Activated T-helper 1 cell treated with anti-CD3 and anti-CD28 coated beads, Interleukin-12 subunit alpha, Interleukin-12 subunit beta, Interleukin-2, Interleukin-4 antibody, amounts not matched to agents 30 ng/mL and 10 ng/mL and 1 ng/mL, durations not matched to agents 14 hours and 24 hours and 36 hours (primary cell): ENCODE data around the gene TBX10. TPM values are rescaled to one million over a fixed set of nuclear protein-coding genes. Genes with fewer than 3 reads are reported as not detected.
"Not testable (repeated sequence)": the region's sequence is repeated elsewhere in the genome, so short reads cannot be mapped to it uniquely, and the experiment has no call there.

Experiments
- DNase-seq: peaks from one replicate; pipeline ENCODE4 v3.0.0; 2021; ENCODE audit warnings: low spot score
- H3K27ac Mint-ChIP-seq: one replicate; pipeline ENCODE4 v1.8.0; 2021; ENCODE audit warnings: mild to moderate bottlenecking, mixed read lengths
- H3K27me3 Mint-ChIP-seq: one replicate; pipeline ENCODE4 v1.8.0; 2022; ENCODE audit warnings: mild to moderate bottlenecking, moderate library complexity, mixed read lengths; ENCODE audit not compliant: insufficient read depth
- H3K36me3 Mint-ChIP-seq: one replicate; pipeline ENCODE4 v1.8.0; 2021; ENCODE audit warnings: low read depth, mixed read lengths
- H3K4me1 Mint-ChIP-seq: one replicate; pipeline ENCODE4 v1.8.0; 2021; ENCODE audit warnings: low read depth, mixed read lengths
- H3K4me3 Mint-ChIP-seq: one replicate; pipeline ENCODE4 v1.8.0; 2021; ENCODE audit warnings: mild to moderate bottlenecking, moderate library complexity, mixed read lengths
- H3K9me3 Mint-ChIP-seq: one replicate; pipeline ENCODE4 v1.8.0; 2021; ENCODE audit warnings: mixed read lengths
- intact Hi-C: fragments of 100-400 bp; cut with micrococcal nuclease; formaldehyde crosslinking; loops from one replicate; pipeline ENCODE4 v1.15.1; 2024
- total RNA-seq: library from RNA; stranded (reverse); gene quantifications from 2 replicates; pipeline ENCODE4 v1.2.3, GENCODE V29; 2022

Gene TBX10
- total RNA-seq, 1 donor from 2014 or later = not detected

- no peak for DNase-seq
- intact Hi-C loops = no loop called here
- no peak overlapping the region for H3K27ac Mint-ChIP-seq
Observed at GRCh38 chr11:67668192-67668551, 28.6 kb upstream of the TBX10 start.

GRCh38 chr11:67667490-67668191, 28.1 kb upstream of the TBX10 start:
- Mint-ChIP-seq H3K27ac (no peak overlapping the region), H3K36me3 (no peaks in the 10 kb centered on the region), H3K4me3 (no peak overlapping the region), H3K4me1 (no peaks in the 10 kb centered on the region), H3K27me3 (no peaks in the 10 kb centered on the region), H3K9me3 (no peaks in the 10 kb centered on the region)
- DNase-seq = no peak
- intact Hi-C loops = no loop called here

More at GRCh38 chr11:67668192-67668551, 28.6 kb upstream of the TBX10 start:
- H3K4me3 Mint-ChIP-seq = no peak overlapping the region
- no peaks in the 10 kb centered on the region for H3K36me3 Mint-ChIP-seq
- no peaks in the 10 kb centered on the region for H3K27me3 Mint-ChIP-seq
- no peaks in the 10 kb centered on the region for H3K9me3 Mint-ChIP-seq
- no peaks in the 10 kb centered on the region for H3K4me1 Mint-ChIP-seq

DNA sequence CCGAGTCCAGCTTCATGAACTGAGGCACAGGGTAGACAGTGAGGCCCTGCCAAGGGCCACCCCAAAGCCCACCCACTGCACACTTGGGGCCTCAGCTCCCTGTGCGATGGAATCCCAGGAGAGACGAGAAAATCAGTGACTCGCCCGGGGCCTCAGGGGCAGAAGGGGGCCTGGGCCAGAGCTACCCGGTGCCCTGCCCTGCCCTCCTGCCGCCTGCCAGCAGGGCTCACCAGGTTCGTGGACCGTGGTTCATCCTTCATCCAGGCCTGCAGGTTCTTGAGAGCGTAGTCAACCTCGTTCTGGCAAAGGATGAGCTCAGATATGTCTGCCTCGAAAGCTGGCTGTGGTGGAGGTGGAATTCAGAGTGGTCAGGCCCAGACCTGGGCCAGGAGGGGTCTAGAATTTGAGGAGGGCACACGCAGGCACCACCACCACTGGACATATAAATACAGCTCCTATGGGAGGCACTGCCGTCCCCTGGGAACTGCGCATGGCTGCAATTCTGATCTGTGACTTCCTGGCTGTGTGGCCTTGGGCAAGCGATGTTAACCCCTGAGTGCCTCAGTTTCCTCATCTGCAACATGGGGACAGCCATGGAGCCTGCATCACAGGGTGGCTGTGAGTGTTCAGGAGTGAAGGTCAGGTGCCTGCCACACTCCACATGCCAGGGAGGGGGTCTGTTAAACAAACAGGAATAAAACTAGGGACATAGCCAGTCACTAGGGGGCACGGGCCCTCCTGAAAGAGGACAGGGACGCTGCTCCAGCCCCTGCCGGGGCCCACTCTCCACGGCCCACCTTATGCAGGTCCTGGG, 27.3 kb upstream of the TBX10 start:
- H3K27ac Mint-ChIP-seq = no peak overlapping the region

DNA sequence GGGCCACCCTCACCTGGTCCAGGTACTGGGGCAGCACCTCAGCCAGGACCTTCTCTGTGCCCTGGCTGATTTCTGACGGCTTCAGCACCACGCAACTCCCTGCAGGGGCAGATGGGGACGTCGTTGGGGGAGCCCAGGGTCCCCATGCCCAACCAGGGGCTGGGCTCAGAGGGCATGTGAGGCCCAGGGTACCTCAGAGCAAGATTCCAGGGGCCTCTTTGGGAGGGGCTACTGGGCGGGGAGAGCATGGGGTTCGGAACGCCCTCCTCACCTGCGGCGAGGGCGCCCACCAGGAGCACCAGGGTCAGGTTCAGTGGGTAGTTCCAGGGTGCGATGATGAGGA, 26.7 kb upstream of the TBX10 start:
- no peak for DNase-seq
- Mint-ChIP-seq H3K4me3 (no peak overlapping the region), H3K27ac (no peak overlapping the region), H3K36me3 (no peaks in the 10 kb centered on the region), H3K9me3 (no peaks in the 10 kb centered on the region), H3K4me1 (no peaks in the 10 kb centered on the region), H3K27me3 (no peaks in the 10 kb centered on the region)
- intact Hi-C loops = no loop called here

More for the DNA sequence above, 27.3 kb upstream of the TBX10 start:
- intact Hi-C loops = no loop called here
- DNase-seq = no peak
- no peak overlapping the region for H3K4me3 Mint-ChIP-seq
- H3K36me3 Mint-ChIP-seq = no peaks in the 10 kb centered on the region
- H3K4me1 Mint-ChIP-seq = no peaks in the 10 kb centered on the region
- no peaks in the 10 kb centered on the region for H3K9me3 Mint-ChIP-seq
- no peaks in the 10 kb centered on the region for H3K27me3 Mint-ChIP-seq

DNA sequence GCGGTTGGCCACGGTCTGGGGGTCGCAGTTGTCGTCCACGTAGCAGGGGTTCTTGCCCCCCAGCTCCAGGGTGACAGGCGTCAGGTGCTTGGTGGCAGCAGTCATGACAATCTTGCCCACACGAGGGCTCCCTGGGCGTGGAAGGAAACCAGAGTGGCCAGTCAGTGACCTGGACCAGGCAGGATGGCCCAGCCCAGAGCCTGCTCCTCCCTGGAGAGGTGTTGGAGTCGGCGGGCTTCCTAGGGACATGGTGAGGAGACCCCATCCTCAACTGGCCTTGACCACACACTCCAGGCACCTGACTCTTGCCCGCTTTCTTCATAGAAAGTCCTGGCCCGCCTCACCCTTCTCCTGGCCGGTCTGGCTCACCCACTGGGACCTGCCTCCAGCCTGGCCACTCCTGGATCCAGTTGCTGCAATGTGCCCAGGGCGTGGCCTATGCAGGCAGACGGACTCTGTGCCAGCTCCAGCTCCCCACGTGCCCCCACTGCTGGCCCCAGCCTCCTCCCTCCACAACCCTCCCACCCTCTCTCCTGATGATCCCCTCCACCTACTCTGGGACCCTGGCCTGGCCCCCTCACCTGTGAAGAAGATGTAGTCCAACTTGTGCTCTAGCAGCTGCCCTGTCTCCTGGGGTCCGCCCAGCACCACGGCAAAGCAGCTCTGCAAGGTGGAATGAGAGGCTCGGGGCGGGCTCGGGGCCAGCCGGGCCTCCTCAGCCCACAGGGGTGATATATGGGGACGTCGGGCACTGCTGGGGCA, 26.2 kb upstream of the TBX10 start:
- Mint-ChIP-seq H3K4me3 (no peak overlapping the region), H3K36me3 (no peaks in the 10 kb centered on the region), H3K9me3 (no peaks in the 10 kb centered on the region), H3K27me3 (peaks cover 3% of the 10 kb centered on the region), H3K27ac (no peak overlapping the region), H3K4me1 (no peaks in the 10 kb centered on the region)
- no peak for DNase-seq
- intact Hi-C loops = no loop called here

DNA sequence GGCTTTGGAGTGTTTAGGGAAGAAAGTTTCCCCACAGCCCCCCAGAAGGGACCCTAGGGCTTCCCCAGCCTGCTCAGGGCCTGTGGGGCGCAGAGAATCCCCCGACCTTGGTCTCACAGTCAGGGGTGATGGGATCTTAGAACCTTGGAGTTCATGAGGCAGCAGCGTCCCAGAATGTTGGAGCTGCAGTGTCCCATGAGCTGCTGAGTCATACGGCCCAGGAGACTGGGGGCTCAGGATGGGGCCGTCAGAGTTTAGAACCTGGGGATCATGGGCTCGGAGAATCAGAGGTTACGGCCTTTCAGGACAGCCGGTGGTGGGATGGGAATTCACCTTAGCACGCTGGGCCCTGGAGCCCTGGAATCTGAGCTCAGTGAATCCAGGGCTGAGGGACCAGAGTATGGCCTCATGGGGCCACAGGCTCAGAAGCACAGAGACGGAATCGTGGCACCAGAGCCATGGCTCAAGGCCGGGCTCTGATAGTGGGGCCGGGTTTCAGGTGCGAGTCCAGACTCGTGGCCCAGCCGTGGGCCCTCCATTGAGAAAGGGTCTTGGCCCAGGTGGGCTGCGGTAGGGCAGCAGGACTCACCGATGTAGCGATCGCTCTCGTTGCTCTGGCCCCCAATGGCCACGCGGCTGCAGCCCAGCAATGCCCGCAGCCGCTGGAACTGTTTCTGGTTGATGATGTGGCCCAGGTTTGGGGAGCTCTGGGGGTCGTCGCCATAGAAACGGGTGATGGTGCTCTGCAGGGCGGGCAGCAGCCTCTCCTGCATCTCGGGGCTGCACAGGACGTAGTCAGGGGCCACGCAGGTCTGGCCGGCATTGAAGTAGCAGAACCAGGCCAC, 25.4 kb upstream of the TBX10 start:
- intact Hi-C loops = no loop called here
- Mint-ChIP-seq H3K27ac (no peak overlapping the region), H3K4me3 (no peak overlapping the region), H3K27me3 (peaks cover 3% of the 10 kb centered on the region), H3K4me1 (no peaks in the 10 kb centered on the region), H3K9me3 (no peaks in the 10 kb centered on the region), H3K36me3 (no peaks in the 10 kb centered on the region)
- DNase-seq = no peak

DNA sequence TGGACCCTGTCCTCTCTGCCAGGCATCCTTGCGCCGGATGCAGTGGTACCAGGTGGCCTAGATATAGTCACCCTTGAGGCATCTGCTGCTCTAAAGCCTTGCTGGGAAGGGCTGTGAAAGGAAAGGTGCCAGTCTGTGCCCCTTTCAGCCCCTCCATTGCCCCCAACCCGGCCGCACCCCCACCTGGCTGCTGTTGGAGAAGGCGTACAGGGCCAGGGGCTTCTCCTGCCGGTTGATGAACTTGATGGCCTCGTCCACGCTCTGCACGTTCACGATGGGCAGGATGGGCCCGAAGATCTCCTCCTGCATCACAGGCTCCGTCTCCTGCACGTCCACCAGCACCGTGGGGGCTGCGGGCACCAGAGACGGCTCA, 24.6 kb upstream of the TBX10 start:
- Mint-ChIP-seq H3K9me3 (no peaks in the 10 kb centered on the region), H3K4me3 (no peak overlapping the region), H3K4me1 (no peaks in the 10 kb centered on the region), H3K27me3 (peaks cover 3% of the 10 kb centered on the region), H3K27ac (no peak overlapping the region), H3K36me3 (no peaks in the 10 kb centered on the region)
- intact Hi-C loops = no loop called here
- no peak for DNase-seq

DNA sequence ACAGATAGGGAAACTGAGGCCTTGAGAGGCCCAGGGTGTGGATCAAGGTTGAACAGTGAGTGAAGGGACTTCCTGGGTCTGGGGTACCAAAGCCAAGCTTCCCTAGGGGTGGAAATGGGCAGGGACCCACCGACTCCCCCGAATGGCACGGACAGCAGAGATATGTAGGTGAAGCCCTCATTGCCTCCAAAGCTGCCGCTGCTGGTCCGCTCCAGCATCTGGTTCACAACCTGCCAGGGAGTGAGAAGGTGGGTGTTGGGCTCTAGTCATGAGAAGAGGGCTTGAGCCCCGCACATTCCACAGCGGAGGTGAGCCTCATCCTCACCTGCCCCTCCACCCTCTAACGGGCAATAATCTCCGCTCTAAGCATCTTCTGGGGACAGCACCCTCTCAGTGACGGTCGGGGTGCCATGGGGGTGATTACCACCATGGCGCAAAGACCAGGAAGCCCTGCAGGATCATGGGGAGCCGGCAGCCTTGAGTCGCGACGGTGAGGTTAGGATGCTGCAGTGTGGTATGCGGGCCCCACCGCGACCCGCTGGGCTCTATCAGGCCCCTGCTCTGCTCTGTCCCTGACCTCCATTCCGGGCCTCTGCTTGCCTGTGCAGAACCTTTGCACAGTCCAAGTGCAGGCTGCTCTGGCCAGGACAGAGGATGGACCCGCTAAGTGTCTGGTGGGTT, 24.1 kb upstream of the TBX10 start:
- Mint-ChIP-seq H3K4me1 (peaks cover 3% of the 10 kb centered on the region), H3K9me3 (no peaks in the 10 kb centered on the region), H3K27ac (no peak overlapping the region), H3K27me3 (peaks cover 3% of the 10 kb centered on the region), H3K4me3 (no peak overlapping the region), H3K36me3 (no peaks in the 10 kb centered on the region)
- no peak for DNase-seq
- intact Hi-C loops = no loop called here

DNA sequence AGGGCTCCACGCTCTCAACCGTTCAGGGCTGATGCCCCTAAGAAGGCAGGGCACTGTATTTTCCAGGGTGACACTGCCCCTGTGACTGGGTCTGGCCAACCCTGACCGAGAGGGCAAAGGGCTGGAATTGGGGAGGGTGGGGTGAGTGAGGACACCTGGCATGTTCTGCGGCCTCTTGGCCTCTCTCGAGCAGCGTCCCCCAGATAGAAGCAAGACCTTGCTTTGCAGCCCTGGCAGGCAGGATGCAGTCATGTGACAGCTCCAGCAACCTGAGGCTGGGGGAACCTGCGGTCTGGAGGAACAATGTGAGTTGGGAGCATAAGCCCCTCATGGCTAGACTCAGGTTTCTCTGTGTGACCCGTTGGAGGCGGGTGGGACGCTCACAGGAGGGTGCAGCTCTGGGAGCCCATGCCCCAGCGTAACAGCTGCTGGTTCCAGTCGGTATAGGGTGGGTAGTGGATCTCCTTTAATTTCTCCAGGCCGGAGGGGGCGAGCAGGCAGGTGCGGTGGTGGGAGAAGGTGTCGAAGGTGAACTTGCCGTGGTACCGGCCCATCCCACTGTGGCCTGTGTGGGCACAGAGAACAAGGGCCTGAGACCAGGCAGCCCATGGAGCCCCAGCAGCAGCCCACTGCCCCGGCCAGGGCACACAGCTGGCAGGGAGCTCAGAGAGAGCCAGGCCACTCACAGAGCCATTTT, 23.4 kb upstream of the TBX10 start:
- intact Hi-C loops = no loop called here
- no peaks in the 10 kb centered on the region for H3K9me3 Mint-ChIP-seq

DNA sequence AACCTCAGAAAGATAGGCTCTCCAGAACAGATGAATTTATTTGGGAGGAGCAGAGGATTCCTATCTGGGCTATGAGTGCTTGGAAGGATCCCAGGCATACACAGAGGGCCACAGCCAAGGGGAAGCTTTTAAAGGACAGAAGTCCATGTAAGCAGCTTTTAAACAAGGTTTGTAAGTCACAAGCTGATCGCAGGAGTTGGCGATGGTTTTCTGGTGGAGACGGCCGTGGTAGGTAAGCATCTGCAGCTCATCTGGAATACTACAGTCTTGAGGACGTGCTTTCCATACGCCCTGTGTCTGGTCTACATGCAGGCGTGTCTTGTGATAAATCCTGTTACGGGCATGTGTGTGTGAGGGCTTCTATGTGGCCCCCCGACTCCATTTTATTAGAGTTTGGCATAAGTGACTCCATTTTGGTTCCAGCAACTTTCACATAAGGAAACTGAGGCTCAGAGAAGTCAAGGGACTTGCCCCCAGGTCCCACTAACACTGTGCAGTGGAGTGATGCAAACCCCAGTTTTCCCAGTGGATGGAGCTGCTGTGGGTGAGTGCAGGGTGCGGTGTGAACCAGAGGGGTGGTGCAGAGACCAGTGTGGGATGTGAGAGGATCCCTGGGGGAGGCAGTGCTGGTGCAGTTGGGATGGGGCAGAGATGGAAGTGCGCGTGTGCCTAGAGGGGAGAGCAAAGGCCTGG, 22.7 kb upstream of the TBX10 start:
- no peak for DNase-seq
- Mint-ChIP-seq H3K27me3 (peaks cover 6% of the 10 kb centered on the region), H3K36me3 (no peaks in the 10 kb centered on the region), H3K4me1 (peaks cover 4% of the 10 kb centered on the region), H3K4me3 (no peak overlapping the region), H3K9me3 (no peaks in the 10 kb centered on the region), H3K27ac (no peak overlapping the region)
- intact Hi-C loops = no loop called here

More for the DNA sequence above, 23.4 kb upstream of the TBX10 start:
- H3K4me1 Mint-ChIP-seq = peaks cover 4% of the 10 kb centered on the region
- H3K27ac Mint-ChIP-seq = no peak overlapping the region
- no peak overlapping the region for H3K4me3 Mint-ChIP-seq
- peaks cover 6% of the 10 kb centered on the region for H3K27me3 Mint-ChIP-seq
- H3K36me3 Mint-ChIP-seq = no peaks in the 10 kb centered on the region
- no peak for DNase-seq

DNA sequence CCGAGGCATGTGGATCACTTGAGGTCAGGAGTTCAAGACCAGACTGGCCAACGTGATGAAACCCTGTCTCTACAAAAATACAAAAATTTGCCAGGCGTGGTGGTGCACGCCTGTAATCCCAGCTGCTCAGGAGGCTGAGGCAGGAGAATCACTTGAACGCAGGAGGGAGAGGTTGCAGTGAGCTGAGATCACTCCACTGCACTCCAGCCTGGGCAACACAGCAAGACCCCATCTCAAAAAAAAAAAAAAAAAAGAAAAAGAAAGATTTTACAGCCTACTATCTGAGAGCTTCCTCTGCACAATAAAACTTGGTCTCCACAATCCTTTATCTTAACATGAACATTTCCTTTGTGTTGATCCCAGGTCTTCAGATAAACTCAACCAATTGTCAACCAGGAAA, 21.2 kb upstream of the TBX10 start:
- H3K27ac Mint-ChIP-seq, H3K4me3 Mint-ChIP-seq, H3K9me3 Mint-ChIP-seq, intact Hi-C loops, DNase-seq, H3K27me3 Mint-ChIP-seq, H3K36me3 Mint-ChIP-seq, H3K4me1 Mint-ChIP-seq: not testable (repeated sequence)
